Bronchial epithelial cell (primary cell): ENCODE measurements around the gene MAPKAPK3. TPM values are rescaled to one million over a fixed set of nuclear protein-coding genes. Genes with fewer than 3 reads are reported as not detected.

Experiments
- DNase-seq: peaks from one replicate; pipeline ENCODE4 v3.0.0-alpha.2; 2010; ENCODE audit warnings: low read depth
- FAIRE-seq: peaks from 2 replicates; lab custom pipeline; 2011; peaks lifted over from hg19 to GRCh38; lab: Jason Lieb, UNC
- H3K27me3 ChIP-seq: 2 replicates; pipeline ENCODE4 v1.5.1; 2011; ENCODE audit warnings: low read length; ENCODE audit not compliant: control insufficient read depth, insufficient read depth
- H3K36me3 ChIP-seq: 2 replicates; pipeline ENCODE4 v1.5.1; 2011; ENCODE audit warnings: low read length; ENCODE audit not compliant: control insufficient read depth, insufficient read depth
- H3K4me3 ChIP-seq: 2 replicates; pipeline ENCODE4 v1.5.1; 2011; ENCODE audit warnings: mild to moderate bottlenecking, low read depth, low read length, control low read depth
- CTCF ChIP-seq: IDR thresholded peaks from 2 replicates; pipeline ENCODE4 v1.5.1; 2011; ENCODE audit warnings: mild to moderate bottlenecking, moderate library complexity, low read length, control low read depth, inconsistent platforms; ENCODE audit not compliant: insufficient read depth, severe bottlenecking
- total RNA-seq: library from RNA; depleted of rRNA; stranded (reverse); fragments of >200 nt; gene quantifications from 2 replicates; pipeline ENCODE4 v1.2.1, GENCODE V29; 2014

The MAPKAPK3 gene
- total RNA-seq, 1 donor from 2014 or later = 47.1 TPM

DNA sequence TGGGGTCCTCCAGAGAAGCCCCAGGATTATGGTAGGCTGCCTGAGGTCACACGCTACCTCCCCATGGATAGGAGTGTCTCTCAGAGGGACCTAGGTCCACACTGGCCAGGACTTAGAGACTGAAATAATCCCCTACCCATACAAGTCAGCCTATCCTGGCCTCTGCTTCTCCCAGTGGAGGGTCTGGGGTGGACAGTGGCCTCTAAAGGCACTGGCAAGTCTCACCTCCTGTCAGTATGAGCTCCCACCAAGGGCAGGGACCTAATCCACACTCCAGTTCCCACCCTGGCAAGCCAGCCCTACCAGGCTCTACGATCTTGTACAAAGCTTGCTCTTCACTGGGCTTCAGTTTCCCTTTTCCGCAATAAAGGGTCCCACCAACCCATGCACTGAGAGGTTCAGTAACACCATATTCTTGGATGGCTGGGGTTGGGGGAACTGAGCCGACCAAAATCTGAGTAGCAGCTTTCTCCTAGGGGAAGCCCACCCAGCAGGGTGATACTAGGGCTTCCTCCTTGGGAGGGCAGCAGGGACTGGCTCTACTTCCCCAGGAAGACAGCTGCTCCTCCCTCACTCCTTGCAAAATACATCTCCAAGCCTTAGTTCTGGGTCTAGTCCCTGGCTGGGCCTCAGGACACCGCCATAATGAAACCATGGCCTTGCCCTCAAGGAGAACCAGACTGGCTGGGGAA lies 7.7 kb upstream of the MAPKAPK3 start:
- TF ChIP-seq CTCF = no peak
- Histone ChIP-seq H3K4me3 (no peak overlapping the region), H3K27me3 (no peaks in the 10 kb centered on the region), H3K36me3 (peaks cover 9% of the 10 kb centered on the region)
- peak; percentile 83 for FAIRE-seq
- DNase-seq = no peak

GRCh38 chr3:50609763-50610085 lies 7.2 kb upstream of the MAPKAPK3 start:
- no peak for TF ChIP-seq CTCF
- DNase-seq (no peak), FAIRE-seq (no peak)
- no peaks in the 10 kb centered on the region for H3K27me3 ChIP-seq
- peaks cover 9% of the 10 kb centered on the region for H3K36me3 ChIP-seq
- no peak overlapping the region for H3K4me3 ChIP-seq

DNA sequence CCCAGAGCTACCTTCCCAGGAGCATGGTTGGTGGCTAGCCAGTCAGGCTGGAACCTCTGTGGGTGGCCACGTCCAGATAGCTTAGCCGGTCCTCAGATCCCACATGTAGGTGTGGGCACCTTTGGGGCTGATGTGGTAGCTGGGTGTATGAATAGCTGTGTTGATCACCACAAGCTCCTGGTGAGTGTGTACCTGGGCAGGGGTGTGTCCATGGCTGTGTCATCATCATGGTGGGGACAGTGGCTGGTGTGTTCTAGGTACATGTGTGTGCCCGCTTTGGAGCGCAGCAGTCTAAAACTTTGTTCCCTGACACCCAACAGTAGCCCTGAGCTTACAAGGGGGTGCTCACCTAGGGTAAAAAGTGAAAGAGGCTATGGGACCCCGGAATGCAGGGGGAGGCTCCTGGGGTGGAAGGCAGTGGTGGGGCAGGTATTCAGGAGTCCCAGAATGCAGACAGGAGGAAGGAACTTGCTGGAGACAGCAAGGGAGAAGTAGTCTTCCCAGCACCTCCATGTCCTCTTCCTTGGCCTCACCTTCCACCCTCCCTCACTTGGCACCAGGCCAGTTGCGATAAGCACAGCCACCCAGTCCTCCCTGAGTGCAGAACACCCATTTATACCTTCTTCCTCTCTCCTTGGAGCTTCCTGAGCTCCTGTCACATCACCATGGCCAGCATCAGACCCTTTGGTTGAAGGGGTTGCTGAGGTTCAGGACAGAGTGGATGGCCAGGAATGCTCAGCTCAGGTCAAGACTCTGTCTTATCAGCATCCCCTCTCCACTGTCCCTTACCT lies 6.6 kb upstream of the MAPKAPK3 start:
- FAIRE-seq (peak; percentile 50), DNase-seq (no peak)
- TF ChIP-seq CTCF = no peak
- peaks cover 9% of the 10 kb centered on the region for H3K36me3 ChIP-seq
- H3K4me3 ChIP-seq = peak overlapping the region; percentile 81
- H3K27me3 ChIP-seq = no peaks in the 10 kb centered on the region

GRCh38 chr3:50610992-50611463 lies 5.9 kb upstream of the MAPKAPK3 start:
- Histone ChIP-seq H3K4me3 (peak overlapping the region; percentile 81), H3K27me3 (no peaks in the 10 kb centered on the region), H3K36me3 (peaks cover 9% of the 10 kb centered on the region)
- DNase-seq = no peak
- TF ChIP-seq CTCF = no peak
- no peak for FAIRE-seq

DNA sequence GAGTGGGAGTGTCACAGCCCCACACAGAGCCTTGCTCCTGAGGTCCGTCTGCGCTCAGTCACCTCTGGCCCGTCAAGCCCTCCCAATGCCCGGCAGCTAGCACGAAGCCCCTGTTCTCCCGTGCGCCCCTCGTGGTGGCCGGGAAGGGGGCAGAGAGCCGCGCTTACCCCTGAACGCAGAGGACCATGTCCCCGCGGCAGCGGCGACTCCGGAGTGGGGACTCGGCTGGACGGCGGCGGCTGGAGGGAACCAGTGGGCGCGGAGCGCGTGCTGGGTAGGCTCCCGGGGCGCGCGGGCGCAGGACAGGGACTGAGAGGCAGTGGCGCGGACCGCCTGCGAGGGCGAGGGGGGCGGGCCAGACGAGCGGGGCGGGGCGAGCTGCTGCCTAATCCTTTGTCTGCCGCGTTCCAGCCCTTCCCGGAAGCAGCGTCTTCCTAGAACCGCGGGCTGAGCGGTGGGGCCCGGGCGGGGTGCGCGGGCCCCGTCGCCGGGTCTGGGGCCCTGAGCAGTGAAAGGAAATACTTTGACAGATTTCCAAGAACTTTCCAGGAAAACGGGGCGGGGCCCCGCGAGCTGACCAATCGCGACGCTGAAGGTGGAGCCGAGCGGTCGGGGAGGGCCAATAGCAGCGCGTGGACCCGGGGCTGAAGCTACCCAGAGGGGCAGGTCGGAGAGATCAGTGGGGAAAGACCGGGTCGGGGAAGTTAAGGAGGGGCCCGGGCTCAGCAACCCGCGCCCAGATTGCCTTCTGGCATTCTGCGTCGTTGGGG lies 5.3 kb upstream of the MAPKAPK3 start, which contains the start of gene CISH:
Gene CISH, minus strand, starts transcription at position 311 of the 770 bp plus-strand sequence. Its CDS starts 124 bp downstream, at position 187.
- no peak for FAIRE-seq

More for the DNA sequence above, 5.3 kb upstream of the MAPKAPK3 start, which contains the start of gene CISH:
- peak; percentile 88 for DNase-seq
- peak within 1 kb of the TSS; percentile 81 for H3K4me3 ChIP-seq
- peaks cover 9% of the 10 kb centered on the region for H3K36me3 ChIP-seq
- no peaks in the 10 kb centered on the region for H3K27me3 ChIP-seq
- peak; percentile 46 for TF ChIP-seq CTCF
